Endothelial cell of umbilical vein (primary cell): ENCODE data around the gene NRF1. TPM values are rescaled to one million over a fixed set of nuclear protein-coding genes. Genes with fewer than 3 reads are reported as not detected.

Source experiments
- BruUV-seq: library from RNA; stranded (reverse); fragments of 400-500 nt; replicated peaks from 2 replicates; lab custom pipeline; 2021; lab: Mats Ljungman, UMichigan
- CTCF ChIA-PET: fragments of 300-600, 350-600 bp; sonication (Branson Sonifier 250); formaldehyde crosslinking; loops from one replicate; lab custom pipeline; 2021; ENCODE audit warnings: antibody characterized with exemption, inconsistent platforms; lab: Charles Lee
- POLR2A ChIA-PET: fragments of 300-600, 350-600 bp; sonication (Branson Sonifier 250); formaldehyde crosslinking; loops from one replicate; lab custom pipeline; 2021; ENCODE audit warnings: antibody characterized with exemption, inconsistent platforms; lab: Charles Lee
- DNase-seq: peaks from one replicate; pipeline ENCODE4 v3.0.0-alpha.2; 2011; ENCODE audit warnings: low read depth, low spot score
- FAIRE-seq: peaks from 2 replicates; lab custom pipeline; 2011; peaks lifted over from hg19 to GRCh38; lab: Jason Lieb, UNC
- H2AFZ ChIP-seq: 2 replicates; pipeline ENCODE4 v1.6.0; 2012; ENCODE audit warnings: low read depth, low read length, control low read depth, inconsistent platforms
- H3K27ac ChIP-seq: 2 replicates; pipeline ENCODE4 v1.5.1; 2011; ENCODE audit warnings: low read depth, mild to moderate bottlenecking, control low read depth, low read length, moderate library complexity; ENCODE audit not compliant: insufficient read depth
- H3K27me3 ChIP-seq, 2 experiments: 2 replicates each; pipeline versions ENCODE4 v1.6.0 to v1.6.1; 2011; ENCODE audit warnings: low read length in 2 of 2, mixed read lengths in 1 of 2; ENCODE audit not compliant: control insufficient read depth in 2 of 2, insufficient read depth in 2 of 2
- H3K36me3 ChIP-seq, 2 experiments: 2 replicates in 1 of 2; 3 replicates in 1 of 2; pipeline ENCODE4 v1.5.1; 2011; ENCODE audit warnings: low read length in 2 of 2, mild to moderate bottlenecking in 1 of 2, moderate library complexity in 1 of 2; ENCODE audit not compliant: control insufficient read depth in 2 of 2, insufficient read depth in 2 of 2; ENCODE audit errors: extremely low read depth in 1 of 2
- H3K4me1 ChIP-seq: 3 replicates; pipeline ENCODE4 v1.5.1; 2011; ENCODE audit warnings: mild to moderate bottlenecking, low read length; ENCODE audit not compliant: control insufficient read depth, insufficient read depth; ENCODE audit errors: extremely low read depth
- H3K4me2 ChIP-seq: 2 replicates; pipeline ENCODE4 v1.6.1; 2011; ENCODE audit warnings: low read length, control low read depth, mixed read lengths; ENCODE audit not compliant: insufficient read depth
- H3K4me3 ChIP-seq, 3 experiments: fragments of 200-600 bp in 1 of 3; sonication (generic), shearing (Covaris generic) in 1 of 3; replicated peaks in 1 of 3; 2 replicates each; pipeline ENCODE4 v1.5.1; 2011 to 2016; ENCODE audit warnings: control low read depth in 3 of 3, low read length in 3 of 3, mild to moderate bottlenecking in 2 of 3, inconsistent platforms in 1 of 3, low read depth in 1 of 3, moderate library complexity in 1 of 3; ENCODE audit not compliant: insufficient read depth in 1 of 3
- H3K79me2 ChIP-seq: 2 replicates; pipeline ENCODE4 v1.6.0; 2012; ENCODE audit warnings: low read length, inconsistent platforms; ENCODE audit not compliant: control insufficient read depth, insufficient read depth
- H3K9ac ChIP-seq: replicated peaks from 2 replicates; pipeline ENCODE3; 2011; ENCODE audit warnings: low read length, control low read depth; ENCODE audit not compliant: insufficient read depth; ENCODE audit errors: extremely low read depth
- H3K9me1 ChIP-seq: replicated peaks from 3 replicates; pipeline ENCODE4 v1.6.0; 2011; ENCODE audit warnings: mild to moderate bottlenecking, low read length; ENCODE audit not compliant: control insufficient read depth, insufficient read depth; ENCODE audit errors: extremely low read depth
- H3K9me3 ChIP-seq: replicated peaks from 2 replicates; pipeline ENCODE4 v1.5.1; 2012; ENCODE audit warnings: low read length, inconsistent platforms; ENCODE audit not compliant: control insufficient read depth, insufficient read depth
- H4K20me1 ChIP-seq: replicated peaks from 2 replicates; pipeline ENCODE3; 2011; ENCODE audit warnings: mild to moderate bottlenecking, low read length; ENCODE audit not compliant: control insufficient read depth, insufficient read depth; ENCODE audit errors: extremely low read depth
- CTCF ChIP-seq, 2 donors: IDR thresholded peaks; 1 replicate in 1 of 2; 2 replicates in 1 of 2; pipeline ENCODE4 v1.5.1; 2011; ENCODE audit warnings: low read length in 2 of 2, mild to moderate bottlenecking in 2 of 2, moderate library complexity in 2 of 2, control low read depth in 1 of 2, inconsistent platforms in 1 of 2, low read depth in 1 of 2; ENCODE audit not compliant: insufficient read depth in 1 of 2; ENCODE audit errors: extremely low read depth in 1 of 2
- EZH2 ChIP-seq: IDR thresholded peaks from 2 replicates; pipeline ENCODE4 v1.6.1; 2012; ENCODE audit warnings: borderline replicate concordance, low read depth, mild to moderate bottlenecking, moderate library complexity, low read length, inconsistent platforms; ENCODE audit not compliant: severe bottlenecking
- FOS ChIP-seq: IDR thresholded peaks from 2 replicates; pipeline ENCODE4 v1.6.1; 2011; ENCODE audit warnings: mild to moderate bottlenecking, low read length, moderate library complexity, borderline replicate concordance; ENCODE audit not compliant: insufficient read depth
- GATA2 ChIP-seq: IDR thresholded peaks from 2 replicates; pipeline ENCODE4 v1.7.0; 2011; ENCODE audit warnings: low read depth, mild to moderate bottlenecking, moderate library complexity, mixed read lengths, low read length; ENCODE audit not compliant: insufficient read length, insufficient read depth
- JUN ChIP-seq: IDR thresholded peaks from 2 replicates; pipeline ENCODE4 v1.6.1; 2011; ENCODE audit warnings: borderline replicate concordance, low read depth; ENCODE audit not compliant: insufficient read length, insufficient read depth
- MAX ChIP-seq: IDR thresholded peaks from 2 replicates; pipeline ENCODE4 v1.6.1; 2011; ENCODE audit not compliant: insufficient read depth, insufficient read length
- MYC ChIP-seq: IDR thresholded peaks from one replicate; pipeline ENCODE4 v1.6.1; 2011; ENCODE audit warnings: mild to moderate bottlenecking, low read depth, low read length
- POLR2A ChIP-seq: IDR thresholded peaks from 2 replicates; pipeline ENCODE4 v1.6.1; 2012; ENCODE audit warnings: low read depth, mild to moderate bottlenecking, control low read depth, low read length
- POLR2AphosphoS5 ChIP-seq: IDR thresholded peaks from 2 replicates; pipeline ENCODE4 v1.6.1; 2012; ENCODE audit warnings: low read depth, mild to moderate bottlenecking, control low read depth, low read length, moderate library complexity; ENCODE audit not compliant: insufficient read depth
- dilution Hi-C: fragments of 300-500 bp; cut with MboI; formaldehyde crosslinking; loops from one replicate; pipeline ENCODE4 v1.15.0; 2019; ENCODE audit warnings: low sequenced_read_pairs; ENCODE audit not compliant: extremely low pct_ligation_motif_present
- intact Hi-C: fragments of 100-400 bp; cut with micrococcal nuclease; formaldehyde crosslinking; loops from one replicate; pipeline ENCODE4 v1.10.0; 2022
- polyA plus RNA-seq, 4 experiments: library from polyadenylated mRNA; depleted of rRNA in 3 of 4; stranded (reverse) in 3 of 4; unstranded in 1 of 4; fragments of >200 nt; gene quantifications; 2 replicates each; pipeline versions ENCODE4 v1.2.1 to v1.2.3, GENCODE V29; 2011 to 2012; ENCODE audit warnings: missing spikeins in 1 of 4
- total RNA-seq: library from RNA; stranded (reverse); gene quantifications from 2 replicates; pipeline ENCODE4 v1.2.3, GENCODE V29; 2021

Gene NRF1
- total and polyA plus RNA-seq, 2 donors (not counting 3 experiments of a cell fraction or from before 2014, with no cell fraction given): 14.6 to 20.3 TPM

GRCh38 chr7:129670656-129671055, 59.1 kb downstream of the NRF1 start:
- no peaks in the 10 kb centered on the region for H3K4me1 ChIP-seq
- no peak overlapping the region for H3K9ac ChIP-seq
- no peak overlapping the region for H3K4me2 ChIP-seq
- DNase-seq (peak; percentile 41), FAIRE-seq (no peak)
- peaks cover 5% of the 10 kb centered on the region for H3K9me3 ChIP-seq
- CTCF ChIA-PET: no interaction called here
- POLR2A ChIA-PET: no interaction called here
- dilution Hi-C loops: no loop called here
- no peaks in the 10 kb centered on the region for H3K27me3 ChIP-seq
- no peak overlapping the region for H3K4me3 ChIP-seq
- H3K36me3 ChIP-seq: peaks cover 0 to 2% of the 10 kb centered on the region in 2 experiments
- intact Hi-C loops: no loop called here
- H3K27ac ChIP-seq: no peak overlapping the region
- peaks cover 2% of the 10 kb centered on the region for H3K79me2 ChIP-seq
- H3K9me1 ChIP-seq: no peaks in the 10 kb centered on the region
- TF ChIP-seq POLR2A (no peak), CTCF (IDR thresholded peaks at IDR 0.05; ENCODE audit: extremely low read depth in 1 of 2, insufficient read depth in 1 of 2, low read depth in 1 of 2, low read length in 2 of 2) (no peak), JUN (no peak), MYC (no peak), FOS (no peak), EZH2 (no peak), POLR2AphosphoS5 (no peak), MAX (no peak), GATA2 (no peak)
- no TSS peak for BruUV-seq
- H4K20me1 ChIP-seq: no peaks in the 10 kb centered on the region
- no peak overlapping the region for H2AFZ ChIP-seq
